Measurements from ENCODE around the gene NEAT1.

DNA sequence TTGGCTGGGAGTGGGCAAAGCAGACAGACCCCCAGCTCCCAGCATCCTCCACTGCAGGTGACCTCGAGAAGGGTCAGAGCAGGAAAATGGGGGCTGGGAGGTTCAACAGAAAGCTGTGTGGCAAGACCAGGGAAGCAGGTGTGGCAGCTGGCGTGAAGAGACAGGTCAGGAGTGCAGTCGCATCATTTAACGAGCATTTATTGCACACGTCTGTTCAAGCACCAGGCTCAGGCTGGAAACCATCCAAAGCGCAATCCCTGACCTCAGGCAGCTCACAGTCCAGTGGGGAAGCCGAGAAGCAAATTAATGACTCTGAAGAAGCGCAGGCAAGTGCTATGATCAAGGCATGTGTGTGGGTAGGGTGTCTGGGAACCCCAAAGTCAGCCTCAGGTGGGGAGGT lies 47.6 kb upstream of the NEAT1 start:
- TF ChIP-seq, protein P1, sequence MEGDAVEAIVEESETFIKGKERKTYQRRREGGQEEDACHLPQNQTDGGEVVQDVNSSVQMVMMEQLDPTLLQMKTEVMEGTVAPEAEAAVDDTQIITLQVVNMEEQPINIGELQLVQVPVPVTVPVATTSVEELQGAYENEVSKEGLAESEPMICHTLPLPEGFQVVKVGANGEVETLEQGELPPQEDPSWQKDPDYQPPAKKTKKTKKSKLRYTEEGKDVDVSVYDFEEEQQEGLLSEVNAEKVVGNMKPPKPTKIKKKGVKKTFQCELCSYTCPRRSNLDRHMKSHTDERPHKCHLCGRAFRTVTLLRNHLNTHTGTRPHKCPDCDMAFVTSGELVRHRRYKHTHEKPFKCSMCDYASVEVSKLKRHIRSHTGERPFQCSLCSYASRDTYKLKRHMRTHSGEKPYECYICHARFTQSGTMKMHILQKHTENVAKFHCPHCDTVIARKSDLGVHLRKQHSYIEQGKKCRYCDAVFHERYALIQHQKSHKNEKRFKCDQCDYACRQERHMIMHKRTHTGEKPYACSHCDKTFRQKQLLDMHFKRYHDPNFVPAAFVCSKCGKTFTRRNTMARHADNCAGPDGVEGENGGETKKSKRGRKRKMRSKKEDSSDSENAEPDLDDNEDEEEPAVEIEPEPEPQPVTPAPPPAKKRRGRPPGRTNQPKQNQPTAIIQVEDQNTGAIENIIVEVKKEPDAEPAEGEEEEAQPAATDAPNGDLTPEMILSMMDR (conservative IDR thresholded peaks at IDR 0.05), result no peak
- no peak for TF ChIP-seq EZH2 (IDR thresholded peaks at IDR 0.05; ENCODE audit: low read depth)
